ENCODE data around the gene LCE1B.

The LCE1B gene

GRCh38 chr1:152777510-152778137 lies 34.1 kb upstream of the LCE1B start:
- no peak overlapping the region for H3K4me3 ChIP-seq (ENCODE audit: low read depth, low read length)
- DNase-seq (ENCODE audit: low read depth): peak; percentile 41
- TF ChIP-seq POLR2A (IDR thresholded peaks at IDR 0.05; ENCODE audit: extremely low read depth, insufficient read length): no peak
- TF ChIP-seq CTCF (IDR thresholded peaks at IDR 0.05; ENCODE audit: low read depth, low read length): peak; percentile 71

GRCh38 chr1:152783095-152783494 lies 28.7 kb upstream of the LCE1B start:
- TF ChIP-seq POLR2A (IDR thresholded peaks at IDR 0.05; ENCODE audit: extremely low read depth, insufficient read length): no peak
- TF ChIP-seq MAX (IDR thresholded peaks at IDR 0.05; ENCODE audit: low read depth, low read length): no peak
- TF ChIP-seq CTCF (IDR thresholded peaks at IDR 0.05; ENCODE audit: low read depth, low read length): no peak
- no peak for TF ChIP-seq MYC (IDR thresholded peaks at IDR 0.05; ENCODE audit: low read depth, low read length)
- H3K4me3 ChIP-seq (ENCODE audit: low read depth, low read length): no peak overlapping the region
- DNase-seq (ENCODE audit: low read depth): no peak

- H3K4me3 ChIP-seq (ENCODE audit: low read depth, low read length): no peak within 1 kb of the TSS
- DNase-seq (ENCODE audit: low read depth): no peak
- TF ChIP-seq MYC (IDR thresholded peaks at IDR 0.05; ENCODE audit: low read depth, low read length) (no peak), MAX (IDR thresholded peaks at IDR 0.05; ENCODE audit: low read depth, low read length) (no peak), POLR2A (IDR thresholded peaks at IDR 0.05; ENCODE audit: extremely low read depth, insufficient read length) (no peak)
Measured at GRCh38 chr1:152786077-152786476, 25.7 kb upstream of the LCE1B start, which contains the start of gene LCE1E. Gene LCE1E (plus strand): TSS chr1:152786257. CDS start chr1:152787300, 1,043 bp downstream.

GRCh38 chr1:152795686-152796085 lies 16.1 kb upstream of the LCE1B start:
- TF ChIP-seq CTCF (IDR thresholded peaks at IDR 0.05; ENCODE audit: low read depth, low read length): no peak
- no peak for TF ChIP-seq POLR2A (IDR thresholded peaks at IDR 0.05; ENCODE audit: extremely low read depth, insufficient read length)
- TF ChIP-seq MAX (IDR thresholded peaks at IDR 0.05; ENCODE audit: low read depth, low read length): no peak
- no peak for TF ChIP-seq MYC (IDR thresholded peaks at IDR 0.05; ENCODE audit: low read depth, low read length)
- no peak overlapping the region for H3K4me3 ChIP-seq (ENCODE audit: low read depth, low read length)
- no peak for DNase-seq (ENCODE audit: low read depth)

GRCh38 chr1:152796421-152796820 lies 15.3 kb upstream of the LCE1B start, which contains the start of gene LCE1D:
Gene LCE1D (plus strand): TSS chr1:152796721. CDS start chr1:152797795, 1,074 bp downstream.
- TF ChIP-seq CTCF (IDR thresholded peaks at IDR 0.05; ENCODE audit: low read depth, low read length) (no peak), MYC (IDR thresholded peaks at IDR 0.05; ENCODE audit: low read depth, low read length) (no peak), MAX (IDR thresholded peaks at IDR 0.05; ENCODE audit: low read depth, low read length) (no peak), POLR2A (IDR thresholded peaks at IDR 0.05; ENCODE audit: extremely low read depth, insufficient read length) (no peak)
- no peak for DNase-seq (ENCODE audit: low read depth)
- no peak within 1 kb of the TSS for H3K4me3 ChIP-seq (ENCODE audit: low read depth, low read length)

GRCh38 chr1:152801333-152801732 lies 10.4 kb upstream of the LCE1B start:
- no peak overlapping the region for H3K4me3 ChIP-seq (ENCODE audit: low read depth, low read length)
- no peak for DNase-seq (ENCODE audit: low read depth)
- TF ChIP-seq POLR2A (IDR thresholded peaks at IDR 0.05; ENCODE audit: extremely low read depth, insufficient read length) (no peak), CTCF (IDR thresholded peaks at IDR 0.05; ENCODE audit: low read depth, low read length) (no peak), MYC (IDR thresholded peaks at IDR 0.05; ENCODE audit: low read depth, low read length) (no peak), MAX (IDR thresholded peaks at IDR 0.05; ENCODE audit: low read depth, low read length) (no peak)

Measured in NB4 (cell line).